Dendritic cell treated with granulocyte-macrophage colony-stimulating factor and Interleukin-4, amounts not matched to agents 40 ng/mL and 50 ng/mL, for 4 days (primary cell): ENCODE data around the gene ATF4.

Experiments used
- H3K27ac Mint-ChIP-seq: one replicate; pipeline ENCODE4 v1.8.0; 2022; ENCODE audit warnings: mild to moderate bottlenecking, mixed read lengths
- H3K27me3 Mint-ChIP-seq: one replicate; pipeline ENCODE4 v1.8.0; 2022; ENCODE audit warnings: mild to moderate bottlenecking, mixed read lengths
- H3K36me3 Mint-ChIP-seq: one replicate; pipeline ENCODE4 v1.8.0; 2022; ENCODE audit warnings: low read depth, mixed read lengths
- H3K4me1 Mint-ChIP-seq: one replicate; pipeline ENCODE4 v1.8.0; 2022; ENCODE audit warnings: low read depth, mixed read lengths
- H3K4me3 Mint-ChIP-seq: one replicate; pipeline ENCODE4 v1.8.0; 2022; ENCODE audit warnings: mild to moderate bottlenecking, moderate library complexity, mixed read lengths
- H3K9me3 Mint-ChIP-seq: one replicate; pipeline ENCODE4 v1.8.0; 2022; ENCODE audit warnings: mixed read lengths
- intact Hi-C: fragments of 100-400 bp; cut with micrococcal nuclease; formaldehyde crosslinking; loops from one replicate; pipeline ENCODE4 v1.15.0; 2022

Gene ATF4

GRCh38 chr22:39570226-39570625 lies 49.9 kb downstream of the ATF4 start:
- peaks cover 15% of the 10 kb centered on the region for H3K27me3 Mint-ChIP-seq
- H3K27ac Mint-ChIP-seq, result no peak overlapping the region
- no peak overlapping the region for H3K4me3 Mint-ChIP-seq
- intact Hi-C loops, result no loop called here
- H3K9me3 Mint-ChIP-seq, result peaks cover 10% of the 10 kb centered on the region
- no peaks in the 10 kb centered on the region for H3K4me1 Mint-ChIP-seq
- H3K36me3 Mint-ChIP-seq, result no peaks in the 10 kb centered on the region

GRCh38 chr22:39570665-39571064 lies 50.3 kb downstream of the ATF4 start, which contains the start of gene CACNA1I:
TSS of gene CACNA1I (plus strand) at chr22:39570753. CDS start at chr22:39570753, 0 bp downstream.
- no peak within 1 kb of the TSS for H3K27ac Mint-ChIP-seq
- peaks cover 15% of the 10 kb centered on the region for H3K27me3 Mint-ChIP-seq
- peaks cover 5% of the 10 kb centered on the region for H3K9me3 Mint-ChIP-seq
- H3K4me1 Mint-ChIP-seq, result no peaks in the 10 kb centered on the region
- H3K36me3 Mint-ChIP-seq, result no peaks in the 10 kb centered on the region
- no peak within 1 kb of the TSS for H3K4me3 Mint-ChIP-seq
- intact Hi-C loops, result no loop called here

GRCh38 chr22:39571538-39571937 lies 51.2 kb downstream of the ATF4 start:
- Mint-ChIP-seq H3K27ac (no peak overlapping the region), H3K9me3 (no peaks in the 10 kb centered on the region), H3K27me3 (peaks cover 14% of the 10 kb centered on the region), H3K4me3 (no peak overlapping the region), H3K36me3 (no peaks in the 10 kb centered on the region), H3K4me1 (no peaks in the 10 kb centered on the region)
- intact Hi-C loops, result no loop called here
